ENCODE measurements around the gene LMNTD1.

DNA sequence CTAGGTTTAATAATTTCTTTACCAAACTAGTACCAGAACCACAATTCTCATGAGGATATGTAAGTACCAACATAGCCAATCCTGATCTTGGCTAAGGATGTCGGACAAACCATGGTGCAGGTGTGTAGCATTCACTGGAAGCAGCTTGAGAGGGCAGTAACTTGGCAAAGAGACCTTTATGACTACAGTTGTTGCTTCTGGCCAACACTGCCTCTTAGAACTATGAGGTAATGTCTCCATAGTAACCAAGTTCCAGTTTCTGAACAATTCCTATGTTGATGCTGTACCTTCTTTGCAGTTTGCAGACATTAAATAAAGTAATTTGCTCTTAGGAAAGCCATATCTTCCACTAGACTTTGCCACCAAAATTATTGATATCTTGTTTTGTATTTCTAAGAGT, at the start of gene LMNTD1:
- TF ChIP-seq, protein P1, sequence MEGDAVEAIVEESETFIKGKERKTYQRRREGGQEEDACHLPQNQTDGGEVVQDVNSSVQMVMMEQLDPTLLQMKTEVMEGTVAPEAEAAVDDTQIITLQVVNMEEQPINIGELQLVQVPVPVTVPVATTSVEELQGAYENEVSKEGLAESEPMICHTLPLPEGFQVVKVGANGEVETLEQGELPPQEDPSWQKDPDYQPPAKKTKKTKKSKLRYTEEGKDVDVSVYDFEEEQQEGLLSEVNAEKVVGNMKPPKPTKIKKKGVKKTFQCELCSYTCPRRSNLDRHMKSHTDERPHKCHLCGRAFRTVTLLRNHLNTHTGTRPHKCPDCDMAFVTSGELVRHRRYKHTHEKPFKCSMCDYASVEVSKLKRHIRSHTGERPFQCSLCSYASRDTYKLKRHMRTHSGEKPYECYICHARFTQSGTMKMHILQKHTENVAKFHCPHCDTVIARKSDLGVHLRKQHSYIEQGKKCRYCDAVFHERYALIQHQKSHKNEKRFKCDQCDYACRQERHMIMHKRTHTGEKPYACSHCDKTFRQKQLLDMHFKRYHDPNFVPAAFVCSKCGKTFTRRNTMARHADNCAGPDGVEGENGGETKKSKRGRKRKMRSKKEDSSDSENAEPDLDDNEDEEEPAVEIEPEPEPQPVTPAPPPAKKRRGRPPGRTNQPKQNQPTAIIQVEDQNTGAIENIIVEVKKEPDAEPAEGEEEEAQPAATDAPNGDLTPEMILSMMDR (IDR thresholded peaks at IDR 0.05; ENCODE audit: insufficient read depth, low read depth, low read length) = no peak
- no peak for TF ChIP-seq EZH2 (IDR thresholded peaks at IDR 0.05; ENCODE audit: insufficient read depth, low read length)
